ENCODE measurements around the gene RGS6. TPM values are rescaled to one million over a fixed set of nuclear protein-coding genes. Genes with fewer than 3 reads are reported as not detected.

Gene RGS6
- total and polyA plus RNA-seq, 2 of the 4 experiments (the other 2 are of a cell fraction) = not detected

GRCh38 chr14:72172597-72172996 is 240.4 kb downstream of the RGS6 start:
- ChIA-PET CTCF (no interaction called here), POLR2A (ENCODE audit: unreplicated experiment) (no interaction called here)
- Histone ChIP-seq H3K9me1 (ENCODE audit: insufficient read depth, low read length) (no peaks in the 10 kb centered on the region), H2BK5ac (ENCODE audit: low read depth, low read length, poor library complexity, severe bottlenecking) (no peak overlapping the region), H3K9ac (ENCODE audit: low read depth, low read length) (no peak overlapping the region), H2AK9ac (replicated peaks; ENCODE audit: low read depth, low read length, poor library complexity) (no peak overlapping the region), H4K5ac (ENCODE audit: low read depth, low read length) (no peak overlapping the region), H2BK20ac (ENCODE audit: low read depth, low read length) (no peak overlapping the region), H2BK120ac (ENCODE audit: low read depth, low read length) (no peak overlapping the region), H3K36me3 (ENCODE audit: control insufficient read depth, insufficient read depth, low read length) (no peaks in the 10 kb centered on the region), H4K20me1 (ENCODE audit: insufficient read depth, low read length) (no peaks in the 10 kb centered on the region), H2BK15ac (ENCODE audit: low read depth, low read length) (no peak overlapping the region), H3K9me3 (ENCODE audit: control insufficient read depth, insufficient read depth, low read length) (no peaks in the 10 kb centered on the region), H3K27me3 (ENCODE audit: control insufficient read depth, insufficient read depth, low read length) (no peaks in the 10 kb centered on the region), H3K79me1 (ENCODE audit: low read depth in 1 of 2, low read length in 2 of 2) (no peaks in the 10 kb centered on the region), H3K4me2 (ENCODE audit: low read depth, low read length) (no peak overlapping the region), H3K18ac (ENCODE audit: low read depth, low read length) (no peak overlapping the region), H3K27ac (ENCODE audit: insufficient read depth, low read length) (no peak overlapping the region), H4K91ac (ENCODE audit: insufficient read depth, low read depth, low read length) (no peak overlapping the region), H3K14ac (replicated peaks; ENCODE audit: low read depth, low read length) (no peak overlapping the region), H2AFZ (replicated peaks; ENCODE audit: low read length, poor library complexity) (no peak overlapping the region), H3K23ac (ENCODE audit: low read depth, low read length) (no peak overlapping the region), H3K4ac (ENCODE audit: low read depth, low read length) (no peak overlapping the region), H4K8ac (ENCODE audit: low read depth in 2 of 2, low read length in 2 of 2) (no peak overlapping the region), H3K4me1 (ENCODE audit: control insufficient read depth, insufficient read depth, low read length) (no peaks in the 10 kb centered on the region), H3K56ac (ENCODE audit: extremely low read depth, insufficient read depth, low read length) (no peak overlapping the region), H2AK5ac (ENCODE audit: low read depth, low read length) (no peak overlapping the region), H3K4me3 (ENCODE audit: insufficient read depth, low read depth, low read length) (no peak overlapping the region)
- in situ Hi-C loops (cut with MboI; ENCODE audit: low sequenced_read_pairs) (no loop called here), dilution Hi-C loops (cut with HindIII; ENCODE audit: low sequenced_read_pairs, unreplicated experiment) (no loop called here), intact Hi-C loops (cut with micrococcal nuclease) (no loop called here)
- DNase-seq (no peak), ATAC-seq (ENCODE audit: low read depth) (no peak)
- no CpG with 5 or more reads among the region's 3 CpGs for WGBS, 2 experiments (ENCODE audit: extremely low coverage in 2 of 2, insufficient read length in 1 of 2)
- TF ChIP-seq CEBPB (IDR thresholded peaks at IDR 0.05; ENCODE audit: low read depth, low read length) (no peak), CHD1 (IDR thresholded peaks at IDR 0.05; ENCODE audit: low read depth, low read length) (no peak), FOS (IDR thresholded peaks at IDR 0.05; ENCODE audit: low read depth, low read length) (no peak), RAD21 (IDR thresholded peaks at IDR 0.05; ENCODE audit: low read length) (no peak), RCOR1 (IDR thresholded peaks at IDR 0.05; ENCODE audit: insufficient replicate concordance, low read length) (no peak), CTCF (conservative IDR thresholded peaks at IDR 0.05; ENCODE audit: low read depth, low read length) (no peak), SMC3 (IDR thresholded peaks at IDR 0.05; ENCODE audit: low read depth, low read length) (no peak)
- BruUV-seq (replicated peaks) = no TSS peak
